K562 (cell line): ENCODE data around the gene UBXN4. TPM values are rescaled to one million over a fixed set of nuclear protein-coding genes. Genes with fewer than 3 reads are reported as not detected.
A peak's percentile ranks its signal among the peaks of the same experiment; 100 is the strongest.

Experiments
- BACH1 ChIP-seq: fragments of 200-800 bp; sonication (Bioruptor generic); IDR thresholded peaks from 2 replicates; pipeline ENCODE4 v1.6.1; 2016; ENCODE audit warnings: missing genetic modification characterization, missing compliant biosample characterization
- BHLHE40 ChIP-seq: IDR thresholded peaks from 2 replicates; pipeline ENCODE4 v1.6.1; 2011; ENCODE audit warnings: low read length, improper control_type of control experiment
- BRD4 ChIP-seq: fragments of 200-600 bp; sonication (generic); IDR thresholded peaks from 2 replicates; pipeline ENCODE4 v1.6.1; 2017; ENCODE audit warnings: inconsistent platforms
- CHD1 ChIP-seq: fragments of 200-600 bp; sonication (generic); IDR thresholded peaks from one replicate; pipeline ENCODE4 v1.6.1; 2012; ENCODE audit warnings: mild to moderate bottlenecking, moderate library complexity, low read length, inconsistent platforms
- CTBP1 ChIP-seq: fragments of 450-650 bp; IDR thresholded peaks from 2 replicates; pipeline ENCODE4 v1.6.1; 2016; ENCODE audit warnings: borderline replicate concordance
- CXXC5 ChIP-seq: fragments of 250-450 bp; sonication (Bioruptor Pico); IDR thresholded peaks from 2 replicates; pipeline ENCODE4 v1.8.0; 2022; ENCODE audit warnings: inconsistent platforms, mild to moderate bottlenecking, moderate library complexity
- DNMT1 ChIP-seq: fragments of 450-650 bp; IDR thresholded peaks from 2 replicates; pipeline ENCODE4 v1.6.1; 2016; ENCODE audit warnings: antibody characterized with exemption, mild to moderate bottlenecking
- FOSL1 ChIP-seq: fragments of 200-800 bp; sonication (Bioruptor generic); conservative IDR thresholded peaks from 2 replicates; pipeline ENCODE4 v1.6.1; 2016; ENCODE audit warnings: missing genetic modification characterization, missing compliant biosample characterization
- FUS ChIP-seq: fragments of 200-400 bp; formaldehyde crosslinking; optimal IDR thresholded peaks from 2 replicates; pipeline ENCODE3; 2017; ENCODE audit warnings: low read depth, low read length
- GATAD2A ChIP-seq: fragments of 450-650 bp; IDR thresholded peaks from 2 replicates; pipeline ENCODE4 v1.6.1; 2017
- GATAD2B ChIP-seq: fragments of 450-650 bp; IDR thresholded peaks from 2 replicates; pipeline ENCODE4 v1.6.1; 2017; ENCODE audit warnings: mild to moderate bottlenecking, borderline replicate concordance
- IFI16 ChIP-seq: fragments of 250-450 bp; sonication (Bioruptor Pico); IDR thresholded peaks from 2 replicates; pipeline ENCODE4 v2.1.2; 2022; ENCODE audit warnings: mild to moderate bottlenecking, inconsistent platforms
- NFE2 ChIP-seq: IDR thresholded peaks from 2 replicates; pipeline ENCODE4 v1.6.1; 2014; ENCODE audit warnings: antibody characterized with exemption, low read depth
- POLR3G ChIP-seq: IDR thresholded peaks from 2 replicates; pipeline ENCODE4 v1.6.1; 2011; ENCODE audit not compliant: insufficient read length, insufficient replicate concordance; ENCODE audit errors: extremely low read depth
- RBM25 ChIP-seq: fragments of 200-400 bp; formaldehyde crosslinking; IDR thresholded peaks from 2 replicates; pipeline ENCODE4 v1.6.1; 2018; ENCODE audit warnings: low read length, low read depth, moderate library complexity; ENCODE audit not compliant: severe bottlenecking
- SETDB1 ChIP-seq: IDR thresholded peaks from one replicate; pipeline ENCODE4 v1.6.1; 2012; ENCODE audit warnings: low read length, control low read depth, inconsistent platforms
- SIN3B ChIP-seq: fragments of 450-650 bp; IDR thresholded peaks from 2 replicates; pipeline ENCODE4 v1.6.1; 2017; ENCODE audit warnings: low read depth, mild to moderate bottlenecking, moderate library complexity
- TAF15 ChIP-seq: fragments of 200-400 bp; formaldehyde crosslinking; IDR thresholded peaks from 2 replicates; pipeline ENCODE4 v1.6.1; 2017; ENCODE audit warnings: mild to moderate bottlenecking, low read depth, low read length, moderate library complexity
- ZNF668 ChIP-seq: fragments of 250-450 bp; sonication (Bioruptor Pico); IDR thresholded peaks from 2 replicates; pipeline ENCODE4 v1.8.0; 2022; ENCODE audit warnings: mild to moderate bottlenecking, inconsistent platforms
- ZSCAN29 ChIP-seq: fragments of 450-650 bp; IDR thresholded peaks from 2 replicates; pipeline ENCODE4 v1.6.1; 2017
- polyA plus RNA-seq, 8 experiments: library from polyadenylated mRNA; depleted of rRNA in 4 of 8; stranded (reverse) in 5 of 8; unstranded in 3 of 8; fragments of >200 nt; fragmentation: Nextera tagmentation in 2 of 8; fragmentation: Illumina TruSeq in 1 of 8; extraction: Ambion mirVana in 2 of 8; extraction: Trizol in 1 of 8; gene quantifications; 2 replicates each; pipeline versions ENCODE4 v1.2.1 to v1.2.3, GENCODE V29; 2011 to 2014; ENCODE audit warnings: inconsistent platforms in 1 of 8, missing spikeins in 1 of 8
- total RNA-seq, 7 experiments: library from RNA; depleted of rRNA in 6 of 7; stranded (reverse); fragments of >200 nt in 6 of 7; fragmentation: Illumina TruSeq in 2 of 7; extraction: Trizol in 2 of 7; gene quantifications; 2 replicates each; pipeline versions ENCODE4 v1.2.1 to v1.2.3, GENCODE V29; 2011 to 2021; ENCODE audit warnings: low replicate concordance in 1 of 7
- TF ChIP-seq, protein P1 (sequence below): sonication (generic); formaldehyde crosslinking; IDR thresholded peaks from 2 replicates; pipeline ENCODE4 v1.8.0; 2022; ENCODE audit warnings: mild to moderate bottlenecking, low read depth, missing genetic modification reagents
- TF ChIP-seq, protein P2 (sequence below): IDR thresholded peaks from 2 replicates; pipeline ENCODE4 v1.6.1; 2012; ENCODE audit warnings: low read depth, low read length, improper control_type of control experiment, borderline replicate concordance
- TF ChIP-seq, protein P3 (sequence below): fragments of 250-450 bp; sonication (Bioruptor Pico); IDR thresholded peaks from 2 replicates; pipeline ENCODE4 v1.5.1; 2021; ENCODE audit warnings: mild to moderate bottlenecking
- TF ChIP-seq, protein P4 (sequence below): fragments of 450-650 bp; IDR thresholded peaks from 2 replicates; pipeline ENCODE4 v1.6.1; 2016; ENCODE audit warnings: borderline replicate concordance

The UBXN4 gene
- total and polyA plus RNA-seq, 9 of the 15 experiments (the other 6 are each of a cell fraction or from before 2014, with no cell fraction given): 30.4 to 127 (median 55.3) TPM

DNA sequence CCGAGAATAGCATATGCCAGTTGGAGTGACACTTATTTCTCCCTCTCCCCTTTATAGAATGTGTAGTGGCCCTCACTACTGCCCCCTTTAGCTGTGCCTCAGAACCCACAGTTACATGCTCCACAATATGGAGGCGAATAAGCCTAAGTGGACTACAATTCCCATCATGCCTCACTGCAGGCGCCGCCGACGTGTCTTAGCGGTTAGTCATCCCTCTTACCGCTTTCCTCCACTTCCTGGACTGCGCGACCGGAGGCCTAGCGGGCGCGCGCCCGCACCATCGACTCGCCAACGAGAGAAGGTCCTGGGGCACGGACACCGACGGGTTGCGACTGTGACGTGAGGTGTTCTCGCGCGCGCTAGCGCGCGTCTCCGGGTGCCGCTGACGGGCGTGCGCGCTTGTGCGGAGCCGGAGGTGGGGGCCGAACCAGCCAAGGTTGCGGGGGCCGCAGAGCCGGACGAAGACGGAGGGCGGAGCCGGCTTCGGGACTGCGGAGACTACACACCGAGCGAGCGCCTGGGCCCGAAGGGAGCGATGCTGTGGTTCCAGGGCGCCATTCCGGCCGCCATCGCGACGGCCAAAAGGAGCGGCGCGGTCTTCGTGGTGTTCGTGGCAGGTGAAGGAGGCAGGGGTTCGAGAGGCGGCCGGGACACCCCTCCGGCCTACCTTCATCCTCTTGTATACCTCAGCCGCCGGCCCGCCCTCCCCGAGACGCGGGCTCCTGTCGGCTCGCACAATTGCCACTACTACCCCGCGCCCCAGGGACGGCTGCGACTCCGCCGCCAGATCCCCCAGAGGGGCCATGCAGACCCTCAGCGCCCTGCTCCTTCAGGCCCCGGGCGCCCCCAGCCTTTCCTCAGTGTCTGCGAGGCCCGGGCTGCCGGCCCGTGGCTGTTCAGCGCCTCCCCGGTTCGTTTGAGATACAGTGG lies at the start of gene UBXN4 (continued):
- TF ChIP-seq SIN3B: no peak
- TF ChIP-seq POLR3G: no peak
- no peak for TF ChIP-seq SETDB1
- TF ChIP-seq, protein P1, sequence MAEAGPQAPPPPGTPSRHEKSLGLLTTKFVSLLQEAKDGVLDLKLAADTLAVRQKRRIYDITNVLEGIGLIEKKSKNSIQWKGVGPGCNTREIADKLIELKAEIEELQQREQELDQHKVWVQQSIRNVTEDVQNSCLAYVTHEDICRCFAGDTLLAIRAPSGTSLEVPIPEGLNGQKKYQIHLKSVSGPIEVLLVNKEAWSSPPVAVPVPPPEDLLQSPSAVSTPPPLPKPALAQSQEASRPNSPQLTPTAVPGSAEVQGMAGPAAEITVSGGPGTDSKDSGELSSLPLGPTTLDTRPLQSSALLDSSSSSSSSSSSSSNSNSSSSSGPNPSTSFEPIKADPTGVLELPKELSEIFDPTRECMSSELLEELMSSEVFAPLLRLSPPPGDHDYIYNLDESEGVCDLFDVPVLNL (CRISPR knock-in tag): no peak
- peak; percentile 98 for TF ChIP-seq CTBP1
- peak; percentile 87 for TF ChIP-seq CHD1
- peak; percentile 15 for TF ChIP-seq RBM25
- TF ChIP-seq, protein P2, sequence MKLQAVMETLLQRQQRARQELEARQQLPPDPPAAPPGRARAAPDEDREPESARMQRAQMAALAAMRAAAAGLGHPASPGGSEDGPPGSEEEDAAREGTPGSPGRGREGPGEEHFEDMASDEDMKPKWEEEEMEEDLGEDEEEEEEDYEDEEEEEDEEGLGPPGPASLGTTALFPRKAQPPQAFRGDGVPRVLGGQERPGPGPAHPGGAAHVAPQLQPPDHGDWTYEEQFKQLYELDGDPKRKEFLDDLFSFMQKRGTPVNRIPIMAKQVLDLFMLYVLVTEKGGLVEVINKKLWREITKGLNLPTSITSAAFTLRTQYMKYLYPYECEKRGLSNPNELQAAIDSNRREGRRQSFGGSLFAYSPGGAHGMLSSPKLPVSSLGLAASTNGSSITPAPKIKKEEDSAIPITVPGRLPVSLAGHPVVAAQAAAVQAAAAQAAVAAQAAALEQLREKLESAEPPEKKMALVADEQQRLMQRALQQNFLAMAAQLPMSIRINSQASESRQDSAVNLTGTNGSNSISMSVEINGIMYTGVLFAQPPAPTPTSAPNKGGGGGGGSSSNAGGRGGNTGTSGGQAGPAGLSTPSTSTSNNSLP: no peak
- TF ChIP-seq IFI16: no peak
- peak; percentile 86 for TF ChIP-seq BRD4
- TF ChIP-seq BHLHE40: no peak
- TF ChIP-seq GATAD2A: no peak
- TF ChIP-seq CXXC5: peak; percentile 97
- TF ChIP-seq FUS: no peak
- no peak for TF ChIP-seq NFE2
- no peak for TF ChIP-seq TAF15
- TF ChIP-seq ZNF668 (CRISPR knock-in tag): no peak
- TF ChIP-seq ZSCAN29: no peak; the same call in 1 of the 2 replicates
- TF ChIP-seq FOSL1: peak; percentile 97
- TF ChIP-seq, protein P3, sequence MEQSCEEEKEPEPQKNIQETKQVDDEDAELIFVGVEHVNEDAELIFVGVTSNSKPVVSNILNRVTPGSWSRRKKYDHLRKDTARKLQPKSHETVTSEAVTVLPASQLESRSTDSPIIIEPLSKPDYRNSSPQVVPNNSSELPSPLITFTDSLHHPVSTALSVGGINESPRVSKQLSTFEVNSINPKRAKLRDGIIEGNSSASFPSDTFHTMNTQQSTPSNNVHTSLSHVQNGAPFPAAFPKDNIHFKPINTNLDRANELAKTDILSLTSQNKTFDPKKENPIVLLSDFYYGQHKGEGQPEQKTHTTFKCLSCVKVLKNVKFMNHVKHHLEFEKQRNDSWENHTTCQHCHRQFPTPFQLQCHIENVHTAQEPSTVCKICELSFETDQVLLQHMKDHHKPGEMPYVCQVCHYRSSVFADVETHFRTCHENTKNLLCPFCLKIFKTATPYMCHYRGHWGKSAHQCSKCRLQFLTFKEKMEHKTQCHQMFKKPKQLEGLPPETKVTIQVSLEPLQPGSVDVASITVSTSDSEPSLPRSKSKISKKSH (CRISPR knock-in tag): no peak
- TF ChIP-seq DNMT1: no peak
- TF ChIP-seq, protein P4, sequence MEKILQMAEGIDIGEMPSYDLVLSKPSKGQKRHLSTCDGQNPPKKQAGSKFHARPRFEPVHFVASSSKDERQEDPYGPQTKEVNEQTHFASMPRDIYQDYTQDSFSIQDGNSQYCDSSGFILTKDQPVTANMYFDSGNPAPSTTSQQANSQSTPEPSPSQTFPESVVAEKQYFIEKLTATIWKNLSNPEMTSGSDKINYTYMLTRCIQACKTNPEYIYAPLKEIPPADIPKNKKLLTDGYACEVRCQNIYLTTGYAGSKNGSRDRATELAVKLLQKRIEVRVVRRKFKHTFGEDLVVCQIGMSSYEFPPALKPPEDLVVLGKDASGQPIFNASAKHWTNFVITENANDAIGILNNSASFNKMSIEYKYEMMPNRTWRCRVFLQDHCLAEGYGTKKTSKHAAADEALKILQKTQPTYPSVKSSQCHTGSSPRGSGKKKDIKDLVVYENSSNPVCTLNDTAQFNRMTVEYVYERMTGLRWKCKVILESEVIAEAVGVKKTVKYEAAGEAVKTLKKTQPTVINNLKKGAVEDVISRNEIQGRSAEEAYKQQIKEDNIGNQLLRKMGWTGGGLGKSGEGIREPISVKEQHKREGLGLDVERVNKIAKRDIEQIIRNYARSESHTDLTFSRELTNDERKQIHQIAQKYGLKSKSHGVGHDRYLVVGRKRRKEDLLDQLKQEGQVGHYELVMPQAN: no peak
- TF ChIP-seq GATAD2B: no peak
- no peak for TF ChIP-seq BACH1
